22Rv1 (cell line): ENCODE results near the gene TP73.

ENCODE experiments used
- ZFX ChIP-seq: fragments of 450-650 bp; IDR thresholded peaks from 2 replicates; pipeline ENCODE4 v1.6.1; 2017; ENCODE audit warnings: antibody characterized with exemption, borderline replicate concordance
- TF ChIP-seq, protein P1 (sequence below): fragments of 450-650 bp; IDR thresholded peaks from 2 replicates; pipeline ENCODE4 v1.5.1; 2017; ENCODE audit warnings: mild to moderate bottlenecking

GRCh38 chr1:3656450-3657095 lies 4.3 kb downstream of the TP73 start:
- TF ChIP-seq, protein P1, sequence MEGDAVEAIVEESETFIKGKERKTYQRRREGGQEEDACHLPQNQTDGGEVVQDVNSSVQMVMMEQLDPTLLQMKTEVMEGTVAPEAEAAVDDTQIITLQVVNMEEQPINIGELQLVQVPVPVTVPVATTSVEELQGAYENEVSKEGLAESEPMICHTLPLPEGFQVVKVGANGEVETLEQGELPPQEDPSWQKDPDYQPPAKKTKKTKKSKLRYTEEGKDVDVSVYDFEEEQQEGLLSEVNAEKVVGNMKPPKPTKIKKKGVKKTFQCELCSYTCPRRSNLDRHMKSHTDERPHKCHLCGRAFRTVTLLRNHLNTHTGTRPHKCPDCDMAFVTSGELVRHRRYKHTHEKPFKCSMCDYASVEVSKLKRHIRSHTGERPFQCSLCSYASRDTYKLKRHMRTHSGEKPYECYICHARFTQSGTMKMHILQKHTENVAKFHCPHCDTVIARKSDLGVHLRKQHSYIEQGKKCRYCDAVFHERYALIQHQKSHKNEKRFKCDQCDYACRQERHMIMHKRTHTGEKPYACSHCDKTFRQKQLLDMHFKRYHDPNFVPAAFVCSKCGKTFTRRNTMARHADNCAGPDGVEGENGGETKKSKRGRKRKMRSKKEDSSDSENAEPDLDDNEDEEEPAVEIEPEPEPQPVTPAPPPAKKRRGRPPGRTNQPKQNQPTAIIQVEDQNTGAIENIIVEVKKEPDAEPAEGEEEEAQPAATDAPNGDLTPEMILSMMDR = no peak
- TF ChIP-seq ZFX = no peak
